Activated CD4-positive, alpha-beta T cell treated with anti-CD3 and anti-CD28 coated beads, Interleukin-2, amount 50 U/mL, for 16 hours (primary cell): ENCODE results near the gene SNX18.

ENCODE experiments used
- DNase-seq: peaks from one replicate; pipeline ENCODE4 v3.0.0-alpha.2; 2020

SNX18 gene

DNA sequence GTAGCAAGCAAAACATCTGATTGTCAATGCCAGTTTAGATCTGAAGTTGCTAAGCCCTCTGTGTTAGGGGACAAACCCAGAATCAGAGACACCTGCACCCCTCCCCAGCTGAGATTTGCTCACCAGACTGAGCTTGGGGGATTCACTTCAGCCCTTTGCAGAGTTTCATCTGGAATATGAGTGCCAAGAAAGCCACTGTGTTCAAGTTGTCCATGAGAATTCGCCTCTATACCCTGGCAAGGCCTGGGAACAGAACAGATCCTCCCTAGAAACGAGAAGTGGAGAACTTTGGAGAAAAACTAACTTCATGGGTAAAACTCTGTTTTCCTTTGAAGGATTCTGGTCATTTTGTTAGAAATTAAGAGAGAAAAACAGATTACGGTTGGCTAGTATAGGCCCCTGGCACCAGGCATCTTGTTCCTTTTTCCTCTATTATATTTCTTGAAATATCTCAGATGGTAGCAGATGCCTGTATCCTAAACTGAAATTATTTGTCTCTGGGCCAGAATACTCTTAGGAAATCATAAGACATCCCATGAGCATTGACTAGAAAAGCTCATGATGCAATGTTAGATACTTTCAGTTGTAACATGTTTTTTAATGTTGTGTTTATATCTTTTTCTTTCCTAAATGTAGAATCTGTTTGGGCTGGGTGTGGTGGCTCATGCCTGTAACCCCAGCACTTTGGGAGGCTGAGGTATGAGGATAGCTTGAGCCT, 64.4 kb downstream of the SNX18 start:
- DNase-seq = no peak

DNA sequence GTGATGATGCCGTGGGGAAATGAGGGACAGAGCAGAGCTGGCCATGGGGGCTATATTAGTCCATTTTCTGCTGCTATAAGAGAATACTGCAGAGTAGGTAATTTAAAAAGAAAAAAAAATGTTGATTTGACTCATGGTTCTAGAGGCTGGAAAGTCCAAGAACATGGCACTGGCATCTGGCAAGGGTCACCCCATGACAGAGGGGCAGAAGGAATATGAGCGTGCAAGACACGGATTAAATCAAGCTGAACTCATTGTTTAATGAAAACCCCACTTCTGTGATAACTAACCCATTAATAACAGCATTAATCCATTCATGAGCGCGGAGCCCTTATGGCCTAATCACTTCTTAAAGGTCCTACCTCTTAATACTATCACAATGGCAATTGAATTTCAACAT, 68.8 kb downstream of the SNX18 start:
- no peak for DNase-seq

DNA sequence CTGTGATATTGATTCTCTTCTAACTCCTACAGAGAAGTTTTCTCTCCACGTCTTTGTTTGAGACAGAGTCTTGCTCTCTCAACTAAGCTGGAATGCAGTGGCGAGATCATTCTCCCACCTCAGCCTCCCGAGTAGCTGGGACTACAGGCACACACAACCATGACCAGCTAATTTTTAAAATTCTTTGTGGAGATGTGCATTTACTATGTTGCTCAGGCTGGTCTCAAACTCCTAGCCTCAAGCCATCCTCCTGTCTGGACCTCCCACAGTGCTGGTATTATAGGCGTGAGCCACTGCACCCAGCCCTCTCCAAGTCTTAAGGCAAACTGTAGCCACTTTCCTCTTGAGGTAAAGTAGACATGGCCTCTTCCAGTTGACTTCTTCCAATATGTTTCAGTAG, 72.2 kb downstream of the SNX18 start:
- no peak for DNase-seq

DNA sequence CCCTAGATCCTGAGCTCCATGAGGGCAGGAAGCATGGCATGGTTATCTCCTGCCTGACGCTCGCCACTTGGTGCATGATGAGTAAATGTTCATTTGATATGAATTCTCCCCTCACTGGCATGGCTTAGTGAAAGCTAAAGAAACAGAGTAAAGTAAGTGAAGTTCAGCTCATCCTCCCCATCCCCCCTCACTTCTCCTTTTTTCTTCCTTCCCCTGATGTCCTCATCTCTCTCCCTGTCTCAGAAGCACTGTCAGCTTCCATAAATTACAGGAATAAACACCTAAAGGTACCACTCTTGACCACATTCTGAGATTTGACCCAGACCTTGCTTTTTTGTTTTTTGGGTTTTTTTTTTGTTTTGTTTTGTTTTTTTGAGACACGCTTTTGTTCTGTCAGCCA, 73.3 kb downstream of the SNX18 start:
- DNase-seq = no peak

DNA sequence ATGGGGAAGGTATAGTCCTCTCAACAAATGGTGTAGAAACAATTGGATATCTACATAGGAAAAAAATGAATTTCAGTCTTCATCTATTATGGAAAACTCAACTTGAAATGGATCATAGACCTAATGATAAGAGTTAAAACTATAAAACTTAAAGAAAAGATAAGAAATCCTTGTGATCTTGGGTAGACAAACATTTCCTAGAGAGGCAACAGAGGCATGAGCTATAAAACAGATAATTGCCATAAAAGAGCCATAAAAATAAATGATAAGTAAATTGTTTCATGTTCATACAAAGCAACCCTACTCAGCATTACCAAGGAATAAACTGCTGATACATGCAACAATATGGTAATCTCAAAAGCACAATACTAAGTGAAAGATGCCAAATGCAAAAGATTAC, 76.2 kb downstream of the SNX18 start:
- no peak for DNase-seq

DNA sequence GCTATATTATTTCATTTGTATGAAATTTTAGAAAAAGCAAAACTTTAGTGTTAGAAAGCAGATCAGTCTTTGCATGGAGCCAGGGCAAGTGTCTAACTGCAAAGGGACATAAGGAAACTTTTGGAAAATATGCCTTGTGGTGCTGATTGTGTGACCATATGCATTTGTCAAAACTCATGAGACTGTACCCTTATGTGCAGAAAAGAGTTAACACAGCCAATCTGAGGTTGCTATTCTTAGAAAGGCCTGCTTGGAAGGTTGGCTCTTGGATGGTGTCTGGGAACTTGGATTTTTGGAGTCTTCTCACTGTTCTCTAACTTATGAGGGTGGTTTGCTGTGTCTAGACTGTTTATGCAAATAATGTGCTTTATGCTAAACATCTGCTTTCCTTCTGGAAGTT, 76.6 kb downstream of the SNX18 start:
- no peak for DNase-seq

DNA sequence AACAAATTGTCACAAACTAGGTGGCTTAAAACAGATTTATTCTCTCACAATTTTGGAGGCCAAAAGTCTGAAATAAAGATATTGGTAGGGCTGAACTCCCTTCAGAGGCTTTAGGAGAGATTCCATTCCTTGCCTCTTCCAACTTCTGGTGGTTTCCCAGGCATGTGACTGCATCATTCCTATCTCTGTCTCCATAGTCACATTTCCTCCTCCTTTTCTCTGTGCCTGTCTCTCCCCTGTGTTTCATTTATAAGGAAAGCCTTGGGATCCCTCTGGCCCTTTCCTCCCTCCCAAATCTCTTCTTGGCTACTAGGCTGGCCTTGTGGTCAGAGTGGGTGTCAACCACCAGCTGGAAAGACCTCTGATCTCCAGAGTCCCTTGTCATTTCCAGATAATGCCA, 78.2 kb downstream of the SNX18 start:
- no peak for DNase-seq
